Amniotic stem cell (primary cell): Measurements from ENCODE around the gene NPPA.
A peak's percentile ranks its signal among the peaks of the same experiment; 100 is the strongest.
"Not testable (repeated sequence)": the region's sequence is repeated elsewhere in the genome, so short reads cannot be mapped to it uniquely, and the experiment has no call there.

Experiments used
- DNase-seq: peaks from one replicate; lab custom pipeline; 2025; lab: John Stamatoyannopoulos, UW

The NPPA gene

GRCh38 chr1:11807133-11807532 lies 40.5 kb downstream of the NPPA start:
- DNase-seq = no peak

- no peak for DNase-seq
Observed at GRCh38 chr1:11806307-11806936, 41.2 kb downstream of the NPPA start.

DNA sequence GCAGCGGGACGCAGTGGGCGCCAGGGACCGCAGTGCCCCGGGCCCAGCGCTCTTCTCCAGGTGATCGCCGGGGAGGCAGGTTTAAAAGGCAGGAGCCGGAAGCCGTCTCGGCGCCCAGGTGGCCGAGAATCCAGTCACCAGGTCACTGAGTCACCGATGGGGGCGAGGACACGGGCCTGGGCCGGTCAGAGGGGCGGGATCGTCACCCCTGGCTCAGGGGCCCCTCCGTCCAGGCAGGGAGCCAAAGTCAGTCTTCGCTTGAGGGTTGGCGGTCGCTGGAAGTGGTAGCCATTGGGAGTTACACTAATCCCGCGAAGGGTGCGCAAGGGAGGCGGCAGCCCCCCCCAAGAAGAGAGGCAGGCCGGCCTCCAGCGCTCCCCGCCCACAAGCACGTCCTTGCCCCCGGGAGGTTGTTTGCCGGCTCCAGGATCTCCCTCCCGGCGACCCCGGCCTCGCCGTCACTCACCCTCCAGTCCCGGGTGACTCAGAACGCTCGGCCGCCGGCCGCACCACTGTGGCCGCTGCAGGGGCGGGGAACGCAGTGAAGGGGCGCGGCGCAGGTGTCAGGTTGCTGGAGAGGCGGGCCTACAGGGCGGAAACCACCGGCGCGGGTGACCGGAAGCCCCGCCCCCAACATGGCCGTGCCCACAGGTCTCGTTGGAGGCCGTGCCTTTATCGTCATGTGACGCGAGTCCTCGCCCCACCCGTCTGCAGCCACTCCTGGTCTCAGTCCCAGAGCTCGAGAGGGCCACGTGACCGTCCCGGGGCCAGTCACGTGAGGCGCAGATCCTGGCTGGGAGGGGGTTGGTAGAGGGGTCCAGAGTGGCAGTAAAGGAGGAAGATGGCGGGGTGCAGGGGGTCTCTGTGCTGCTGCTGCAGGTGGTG lies 41.9 kb downstream of the NPPA start, which contains the start of the genes CLCN6 and MTHFR:
CLCN6 (plus strand) TSS at position 770 of the 885 bp plus-strand sequence; CDS start at position 842, 72 bp downstream.
MTHFR (minus strand) TSS at position 543 of the 885 bp plus-strand sequence. CDS start 2,848 bp downstream, outside the sequence.
- DNase-seq = peak; percentile 99

- DNase-seq = no peak
Observed at GRCh38 chr1:11804666-11805421, 42.7 kb downstream of the NPPA start.

DNA sequence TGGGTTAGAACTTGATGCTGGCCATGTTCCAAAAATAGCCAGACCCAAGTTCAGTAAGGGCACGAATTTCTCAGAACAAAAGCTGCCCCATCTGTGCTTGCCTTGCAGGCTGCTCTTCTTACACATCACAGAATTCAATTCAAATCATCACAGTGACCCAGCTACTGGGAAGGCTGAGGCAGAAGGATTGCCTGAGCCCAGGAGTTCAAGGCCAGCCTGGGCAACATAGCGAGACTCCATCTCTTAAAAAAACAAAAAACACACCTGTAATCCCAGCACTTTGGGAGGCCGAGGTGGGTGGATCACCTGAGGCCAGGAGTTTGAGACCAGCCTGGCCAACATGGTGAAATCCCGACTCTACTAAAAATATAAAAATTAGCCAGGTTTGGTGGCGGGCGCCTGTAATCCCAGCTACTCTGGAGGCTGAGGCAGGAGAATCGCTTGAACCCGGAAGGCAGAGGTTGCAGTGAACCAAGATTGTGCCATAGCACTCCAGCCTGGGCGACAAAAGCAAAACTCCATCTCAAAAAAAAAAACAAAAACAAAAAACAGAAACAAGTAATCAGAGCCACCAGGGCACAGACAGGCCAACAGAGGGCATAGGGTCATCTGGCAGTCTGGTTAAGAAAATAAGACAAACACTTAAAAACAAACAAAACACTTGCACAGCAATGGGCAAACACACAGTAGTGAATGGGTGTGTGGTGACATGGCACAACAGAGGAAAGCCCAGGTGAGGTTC lies 43.5 kb downstream of the NPPA start:
- not testable (repeated sequence) for DNase-seq

GRCh38 chr1:11802973-11803885 lies 44.4 kb downstream of the NPPA start:
- DNase-seq = peak; percentile 89

DNA sequence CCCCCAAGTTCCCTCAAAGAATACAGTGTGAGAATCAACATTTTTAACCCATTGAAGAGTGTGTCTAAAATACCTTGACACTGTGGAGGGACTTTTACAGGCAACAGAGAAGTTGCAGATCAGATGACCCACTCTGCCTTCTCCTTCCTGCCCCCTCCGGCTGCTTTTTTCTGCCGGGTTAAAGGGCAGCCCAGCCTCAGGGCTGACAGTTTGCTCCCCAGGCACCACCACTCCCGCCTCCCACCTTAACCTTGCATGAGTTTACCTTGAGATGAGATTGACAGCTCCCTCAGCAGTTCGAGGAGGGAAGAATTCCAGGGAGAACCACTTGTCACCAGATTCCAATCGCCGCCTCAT lies 45.0 kb downstream of the NPPA start:
- no peak for DNase-seq

DNA sequence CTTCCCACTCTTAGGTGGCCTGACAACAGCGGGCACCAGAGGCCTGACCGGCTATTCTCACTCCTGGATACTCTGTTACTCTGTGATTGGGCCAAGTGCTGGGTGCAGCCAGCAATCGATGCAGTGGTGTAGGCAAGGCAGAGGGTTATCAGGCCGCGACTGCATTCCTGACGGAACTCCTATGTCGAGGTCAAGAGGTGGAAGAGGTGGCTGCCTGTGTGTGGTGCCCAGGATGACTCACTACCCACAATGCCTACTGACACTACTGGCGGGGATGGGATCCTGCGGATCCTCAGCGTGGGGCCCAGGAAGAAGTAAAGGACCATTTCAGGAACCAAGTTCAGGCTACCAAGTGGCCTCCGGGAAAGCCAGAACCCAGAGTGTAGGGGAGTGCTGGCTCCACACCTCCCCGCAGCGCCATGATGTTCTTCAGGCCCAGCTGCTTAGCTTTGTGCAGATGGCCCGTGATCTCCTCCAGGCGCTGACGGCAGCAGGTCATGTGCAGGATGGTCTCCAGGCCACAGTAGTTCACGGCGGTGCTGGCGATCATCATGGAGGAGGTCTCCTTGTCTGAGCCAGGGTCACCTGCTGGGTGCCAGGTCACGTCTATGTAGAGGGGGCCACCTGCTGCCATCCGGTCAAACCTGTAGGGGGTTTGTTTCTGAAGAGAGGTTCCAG lies 46.7 kb downstream of the NPPA start:
- DNase-seq = no peak

GRCh38 chr1:11800391-11800755 lies 47.2 kb downstream of the NPPA start:
- no peak for DNase-seq

DNA sequence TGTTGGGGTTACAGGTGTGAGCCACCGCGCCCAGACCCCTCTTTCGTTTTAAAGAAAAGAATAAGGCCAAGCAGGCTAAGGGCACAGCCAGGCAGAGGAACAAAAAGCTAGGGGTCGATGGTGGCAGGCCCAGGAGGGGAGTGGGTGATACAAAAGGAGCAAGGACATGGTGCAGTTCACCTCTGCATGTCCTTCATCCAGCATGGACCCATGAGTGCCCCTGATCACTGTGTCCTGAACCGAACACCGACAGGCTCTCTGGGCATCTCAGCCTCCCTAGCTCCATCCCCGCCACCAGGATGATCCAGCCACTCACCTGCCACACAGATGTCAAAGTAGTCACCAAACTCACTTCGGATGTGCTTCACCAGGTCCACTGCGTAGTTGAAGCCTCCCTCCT lies 47.7 kb downstream of the NPPA start:
- DNase-seq = no peak

DNA sequence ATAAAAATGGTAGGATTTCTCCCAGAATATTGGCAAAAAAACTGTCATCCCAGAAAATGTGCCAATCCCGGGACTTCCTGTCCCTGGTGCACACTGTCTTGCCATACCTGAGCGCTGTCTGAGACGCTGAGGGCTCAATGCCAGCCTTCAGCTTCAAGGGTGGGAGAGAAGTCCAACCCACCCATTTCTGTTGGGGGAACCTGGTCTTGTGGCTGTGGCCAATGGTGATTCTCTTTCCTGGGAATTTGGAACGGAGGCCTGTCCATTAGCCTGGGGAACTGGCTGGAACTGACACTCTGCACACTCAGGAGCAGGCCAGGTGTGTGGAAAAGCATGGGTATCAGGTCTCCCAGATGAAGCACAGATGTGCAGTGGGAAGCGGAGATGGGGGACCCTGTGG lies 48.5 kb downstream of the NPPA start:
- DNase-seq = no peak

DNA sequence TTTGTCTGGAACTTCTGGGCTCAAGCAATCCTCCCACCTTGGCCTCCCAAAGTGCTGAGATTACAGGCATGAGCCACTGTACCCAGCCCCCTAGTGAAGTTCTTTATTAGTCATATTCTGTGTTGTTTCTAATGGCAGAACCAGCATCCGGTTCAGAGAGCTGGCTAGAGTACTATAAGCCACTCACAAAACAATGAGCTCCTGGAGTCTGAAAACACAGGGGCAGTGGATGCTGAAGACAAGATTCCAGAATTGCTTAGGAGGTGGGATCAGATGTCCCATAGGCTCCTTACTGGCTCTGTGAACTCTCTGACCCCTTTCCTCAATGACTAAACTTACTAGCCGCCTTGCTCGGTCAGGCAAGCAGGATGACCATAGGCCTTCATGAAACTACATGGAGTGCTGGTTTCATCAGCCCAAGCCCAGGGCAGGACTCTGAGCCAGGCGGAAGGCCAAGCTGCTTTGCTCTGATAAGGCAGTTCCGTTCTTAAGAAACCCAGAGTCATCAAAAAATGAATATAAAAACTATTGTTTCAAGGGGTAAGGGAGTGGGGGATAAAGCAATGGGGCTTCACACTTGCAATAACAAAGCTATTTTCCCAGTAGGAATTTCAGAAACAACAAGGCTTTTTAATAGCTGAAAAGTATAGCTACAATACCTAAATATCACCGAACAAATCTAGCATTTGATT lies 49.9 kb downstream of the NPPA start:
- no peak for DNase-seq

- DNase-seq = no peak
Observed at GRCh38 chr1:11796036-11796828, 51.4 kb downstream of the NPPA start.
